Measurements from ENCODE around the gene MRPS18B.

GRCh38 chr6:30664994-30665767 lies 47.5 kb downstream of the MRPS18B start:
- TF ChIP-seq, protein P1, sequence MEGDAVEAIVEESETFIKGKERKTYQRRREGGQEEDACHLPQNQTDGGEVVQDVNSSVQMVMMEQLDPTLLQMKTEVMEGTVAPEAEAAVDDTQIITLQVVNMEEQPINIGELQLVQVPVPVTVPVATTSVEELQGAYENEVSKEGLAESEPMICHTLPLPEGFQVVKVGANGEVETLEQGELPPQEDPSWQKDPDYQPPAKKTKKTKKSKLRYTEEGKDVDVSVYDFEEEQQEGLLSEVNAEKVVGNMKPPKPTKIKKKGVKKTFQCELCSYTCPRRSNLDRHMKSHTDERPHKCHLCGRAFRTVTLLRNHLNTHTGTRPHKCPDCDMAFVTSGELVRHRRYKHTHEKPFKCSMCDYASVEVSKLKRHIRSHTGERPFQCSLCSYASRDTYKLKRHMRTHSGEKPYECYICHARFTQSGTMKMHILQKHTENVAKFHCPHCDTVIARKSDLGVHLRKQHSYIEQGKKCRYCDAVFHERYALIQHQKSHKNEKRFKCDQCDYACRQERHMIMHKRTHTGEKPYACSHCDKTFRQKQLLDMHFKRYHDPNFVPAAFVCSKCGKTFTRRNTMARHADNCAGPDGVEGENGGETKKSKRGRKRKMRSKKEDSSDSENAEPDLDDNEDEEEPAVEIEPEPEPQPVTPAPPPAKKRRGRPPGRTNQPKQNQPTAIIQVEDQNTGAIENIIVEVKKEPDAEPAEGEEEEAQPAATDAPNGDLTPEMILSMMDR (IDR thresholded peaks at IDR 0.05; ENCODE audit: borderline replicate concordance, extremely low read depth, low read length, poor library complexity, severe bottlenecking) = no peak
- no peak for TF ChIP-seq EZH2 (IDR thresholded peaks at IDR 0.05; ENCODE audit: borderline replicate concordance, low read depth, low read length, severe bottlenecking)

Data from DND-41 (cell line).